ENCODE results near the gene EFCAB6. TPM values are rescaled to one million over a fixed set of nuclear protein-coding genes. Genes with fewer than 3 reads are reported as not detected.

The EFCAB6 gene
- polyA plus RNA-seq, 3 donors: not detected

GRCh38 chr22:43840851-43841250 lies 28.7 kb upstream of the EFCAB6 start:
- DNase-seq: no peak
- Mint-ChIP-seq H3K4me3 (no peak overlapping the region), H3K27me3 (ENCODE audit: low read depth in 3 of 3) (peaks cover 3% of the 10 kb centered on the region in 3 donors), H3K9me3 (no peaks in the 10 kb centered on the region), H3K36me3 (no peaks in the 10 kb centered on the region), H3K27ac (no peak overlapping the region), H3K4me1 (no peaks in the 10 kb centered on the region)
- Histone ChIP-seq H4K20me1 (ENCODE audit: insufficient read depth, low read length) (no peaks in the 10 kb centered on the region), H3K36me3 (replicated peaks in 1 of 2; ENCODE audit: control insufficient read depth in 1 of 2, insufficient read depth in 2 of 2, low read length in 2 of 2) (no peaks in the 10 kb centered on the region), H3K4me2 (replicated peaks; ENCODE audit: extremely low read depth, low read length, poor library complexity, severe bottlenecking) (no peak overlapping the region), H3K27ac (ENCODE audit: low read depth in 1 of 2, low read length in 2 of 2) (no peak overlapping the region), H3K9me3 (replicated peaks in 1 of 2; ENCODE audit: control insufficient read depth in 1 of 2, insufficient read depth in 1 of 2, low read length in 2 of 2) (no peaks in the 10 kb centered on the region), H3K4me3 (replicated peaks in 1 of 3; ENCODE audit: low read depth in 2 of 3, low read length in 3 of 3) (no peak overlapping the region), H3K79me2 (ENCODE audit: insufficient read depth, low read length) (no peaks in the 10 kb centered on the region), H3K9ac (ENCODE audit: insufficient read depth, low read length, poor library complexity, severe bottlenecking) (no peak overlapping the region), H3K27me3 (ENCODE audit: control insufficient read depth in 2 of 2, insufficient read depth in 2 of 2, low read length in 2 of 2) (no peaks in the 10 kb centered on the region), H3K4me1 (ENCODE audit: control insufficient read depth in 1 of 2, insufficient read depth in 2 of 2, low read length in 2 of 2) (no peaks in the 10 kb centered on the region), H2AFZ (ENCODE audit: insufficient read depth, low read depth, low read length, poor library complexity, severe bottlenecking) (no peak overlapping the region)
- WGBS (ENCODE audit: insufficient coverage): 96% methylated on average over 14 of the region's 16 CpGs
- TF ChIP-seq CTCF (IDR thresholded peaks at IDR 0.05): no peak
- intact Hi-C loops (cut with micrococcal nuclease): no loop called here

- Histone ChIP-seq H3K4me1 (ENCODE audit: control insufficient read depth in 1 of 2, insufficient read depth in 2 of 2, low read length in 2 of 2) (no peaks in the 10 kb centered on the region), H3K4me2 (replicated peaks; ENCODE audit: extremely low read depth, low read length, poor library complexity, severe bottlenecking) (no peak overlapping the region), H3K9ac (ENCODE audit: insufficient read depth, low read length, poor library complexity, severe bottlenecking) (no peak overlapping the region), H4K20me1 (ENCODE audit: insufficient read depth, low read length) (no peaks in the 10 kb centered on the region), H3K9me3 (replicated peaks in 1 of 2; ENCODE audit: control insufficient read depth in 1 of 2, insufficient read depth in 1 of 2, low read length in 2 of 2) (no peaks in the 10 kb centered on the region), H3K36me3 (replicated peaks in 1 of 2; ENCODE audit: control insufficient read depth in 1 of 2, insufficient read depth in 2 of 2, low read length in 2 of 2) (no peaks in the 10 kb centered on the region), H3K27me3 (ENCODE audit: control insufficient read depth in 2 of 2, insufficient read depth in 2 of 2, low read length in 2 of 2) (no peaks in the 10 kb centered on the region), H3K27ac (ENCODE audit: low read depth in 1 of 2, low read length in 2 of 2) (no peak overlapping the region), H3K4me3 (replicated peaks in 1 of 3; ENCODE audit: low read depth in 2 of 3, low read length in 3 of 3) (no peak overlapping the region), H3K79me2 (ENCODE audit: insufficient read depth, low read length) (no peaks in the 10 kb centered on the region), H2AFZ (ENCODE audit: insufficient read depth, low read depth, low read length, poor library complexity, severe bottlenecking) (no peak overlapping the region)
- Mint-ChIP-seq H3K4me1 (no peaks in the 10 kb centered on the region), H3K27me3 (ENCODE audit: low read depth in 3 of 3) (peaks cover 1 to 4% (median 3%) of the 10 kb centered on the region in 3 donors), H3K9me3 (no peaks in the 10 kb centered on the region), H3K36me3 (no peaks in the 10 kb centered on the region), H3K27ac (no peak overlapping the region), H3K4me3 (no peak overlapping the region)
- intact Hi-C loops (cut with micrococcal nuclease): no loop called here
- DNase-seq: no peak
- 93% methylated on average over 13 of the region's 13 CpGs for WGBS (ENCODE audit: insufficient coverage)
- no peak for TF ChIP-seq CTCF (IDR thresholded peaks at IDR 0.05)
Observed at GRCh38 chr22:43840431-43840830, 28.3 kb upstream of the EFCAB6 start.

All from CD14-positive monocyte (primary cell).